RWPE2 (cell line): Measurements from ENCODE around the gene EVA1A.

ENCODE experiments used
- ATAC-seq: fragments of 200-7000 bp; cut with Tn5 transposase; 3 replicates; pipeline ENCODE4 v1.9.1; 2021; ENCODE audit warnings: low read depth
- DNase-seq: peaks from one replicate; pipeline ENCODE4 v3.0.0-alpha.2; 2020; ENCODE audit warnings: low spot score
- H3K27ac ChIP-seq: fragments of 450-650 bp; 2 replicates; pipeline ENCODE4 v1.5.1; 2017; ENCODE audit warnings: mild to moderate bottlenecking; ENCODE audit not compliant: poor library complexity, severe bottlenecking
- H3K27me3 ChIP-seq: fragments of 250-450 bp; sonication (Bioruptor Pico); 2 replicates; pipeline ENCODE4 v1.5.1; 2021; ENCODE audit warnings: mild to moderate bottlenecking, moderate library complexity; ENCODE audit not compliant: insufficient read depth, poor library complexity, severe bottlenecking
- H3K36me3 ChIP-seq: fragments of 250-450 bp; sonication (Bioruptor Pico); 2 replicates; pipeline ENCODE4 v1.5.1; 2020; ENCODE audit warnings: low read depth, mild to moderate bottlenecking, moderate library complexity
- H3K4me1 ChIP-seq: fragments of 250-450 bp; sonication (Bioruptor Pico); 2 replicates; pipeline ENCODE4 v1.5.1; 2021; ENCODE audit warnings: mild to moderate bottlenecking, moderate library complexity; ENCODE audit not compliant: insufficient read depth, poor library complexity, severe bottlenecking
- H3K4me3 ChIP-seq: fragments of 250-450 bp; sonication (Bioruptor Pico); 2 replicates; pipeline ENCODE4 v1.5.1; 2021; ENCODE audit warnings: mild to moderate bottlenecking, moderate library complexity; ENCODE audit not compliant: severe bottlenecking
- H3K9me3 ChIP-seq: fragments of 250-450 bp; sonication (Bioruptor Pico); 2 replicates; pipeline ENCODE4 v1.5.1; 2021; ENCODE audit warnings: mild to moderate bottlenecking, moderate library complexity; ENCODE audit not compliant: severe bottlenecking
- TF ChIP-seq, protein P1 (sequence below): fragments of 450-650 bp; IDR thresholded peaks from one replicate; pipeline ENCODE4 v1.5.1; 2017; ENCODE audit warnings: mild to moderate bottlenecking, moderate library complexity; ENCODE audit not compliant: poor library complexity, severe bottlenecking

EVA1A gene

DNA sequence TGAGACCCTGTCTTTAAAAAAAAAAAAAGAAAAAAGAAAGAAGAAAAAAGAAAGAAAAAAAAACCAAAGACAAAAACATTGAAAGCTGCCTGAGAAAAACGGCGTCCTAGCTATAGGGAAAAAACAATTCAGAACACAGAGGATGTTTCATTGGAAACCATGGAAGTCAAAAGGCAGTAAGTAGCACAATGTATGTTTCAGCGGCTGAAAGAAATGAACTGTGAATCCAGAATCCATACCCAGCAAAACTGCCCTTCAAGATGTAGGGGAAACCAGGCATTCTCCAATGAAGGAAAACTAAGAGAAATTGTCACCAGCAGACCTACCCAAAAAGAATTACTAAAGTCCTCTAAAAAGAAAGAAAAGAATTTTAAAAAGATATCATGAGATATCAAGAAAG is 27.6 kb downstream of the EVA1A start:
- Histone ChIP-seq H3K4me1 (no peaks in the 10 kb centered on the region), H3K27ac (no peak overlapping the region), H3K36me3 (no peaks in the 10 kb centered on the region), H3K4me3 (no peak overlapping the region), H3K9me3 (no peaks in the 10 kb centered on the region), H3K27me3 (no peaks in the 10 kb centered on the region)
- TF ChIP-seq, protein P1, sequence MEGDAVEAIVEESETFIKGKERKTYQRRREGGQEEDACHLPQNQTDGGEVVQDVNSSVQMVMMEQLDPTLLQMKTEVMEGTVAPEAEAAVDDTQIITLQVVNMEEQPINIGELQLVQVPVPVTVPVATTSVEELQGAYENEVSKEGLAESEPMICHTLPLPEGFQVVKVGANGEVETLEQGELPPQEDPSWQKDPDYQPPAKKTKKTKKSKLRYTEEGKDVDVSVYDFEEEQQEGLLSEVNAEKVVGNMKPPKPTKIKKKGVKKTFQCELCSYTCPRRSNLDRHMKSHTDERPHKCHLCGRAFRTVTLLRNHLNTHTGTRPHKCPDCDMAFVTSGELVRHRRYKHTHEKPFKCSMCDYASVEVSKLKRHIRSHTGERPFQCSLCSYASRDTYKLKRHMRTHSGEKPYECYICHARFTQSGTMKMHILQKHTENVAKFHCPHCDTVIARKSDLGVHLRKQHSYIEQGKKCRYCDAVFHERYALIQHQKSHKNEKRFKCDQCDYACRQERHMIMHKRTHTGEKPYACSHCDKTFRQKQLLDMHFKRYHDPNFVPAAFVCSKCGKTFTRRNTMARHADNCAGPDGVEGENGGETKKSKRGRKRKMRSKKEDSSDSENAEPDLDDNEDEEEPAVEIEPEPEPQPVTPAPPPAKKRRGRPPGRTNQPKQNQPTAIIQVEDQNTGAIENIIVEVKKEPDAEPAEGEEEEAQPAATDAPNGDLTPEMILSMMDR: no peak
- ATAC-seq (no peak), DNase-seq (no peak)

- no peak overlapping the region for H3K4me3 ChIP-seq
- no peaks in the 10 kb centered on the region for H3K9me3 ChIP-seq
- no peak for DNase-seq
- H3K4me1 ChIP-seq: no peaks in the 10 kb centered on the region
- ATAC-seq: no peak
- TF ChIP-seq, protein P1: no peak
- H3K36me3 ChIP-seq: no peaks in the 10 kb centered on the region
- no peak overlapping the region for H3K27ac ChIP-seq
- H3K27me3 ChIP-seq: no peaks in the 10 kb centered on the region
These were observed 28.3 kb downstream of the EVA1A start for GRCh38 chr2:75532488-75532887.

DNA sequence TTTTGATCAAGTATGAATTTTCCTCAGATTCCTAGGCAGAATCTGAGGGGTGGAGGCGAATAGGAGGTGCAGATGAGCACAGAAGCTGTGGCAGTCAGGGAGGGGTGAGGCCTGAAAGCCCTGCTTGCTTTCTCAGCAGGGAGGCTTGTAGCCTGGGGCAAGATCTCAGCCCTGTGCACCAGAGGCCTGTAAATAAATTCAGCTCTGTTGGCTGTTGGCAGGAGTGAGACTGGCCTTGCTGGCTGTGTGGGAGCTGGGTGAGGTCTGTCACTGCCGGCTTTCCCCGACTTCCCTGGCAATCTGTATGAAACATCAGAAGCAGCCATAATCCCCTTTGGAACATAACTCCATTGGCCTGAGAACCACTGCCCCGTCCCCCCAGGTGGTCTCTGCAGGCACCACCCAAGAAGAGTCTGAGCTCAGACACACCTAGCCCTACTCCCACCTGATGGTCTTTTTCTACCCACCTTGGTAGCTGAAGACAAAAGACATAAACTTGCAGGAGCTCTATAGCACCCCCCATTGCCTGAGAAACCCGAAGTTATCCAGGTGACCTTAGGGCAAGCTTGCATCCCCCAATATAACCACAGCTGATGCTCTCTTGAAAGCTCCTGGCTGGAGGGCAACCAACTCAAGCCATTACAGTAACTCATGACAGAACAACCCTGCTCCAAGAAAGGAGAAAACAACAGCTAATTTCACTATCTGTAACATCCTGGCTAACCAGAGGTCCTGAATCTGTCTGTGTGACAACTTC is 32.3 kb downstream of the EVA1A start:
- Histone ChIP-seq H3K27me3 (no peaks in the 10 kb centered on the region), H3K36me3 (no peaks in the 10 kb centered on the region), H3K4me3 (no peak overlapping the region), H3K4me1 (peaks cover 17% of the 10 kb centered on the region), H3K9me3 (no peaks in the 10 kb centered on the region), H3K27ac (no peak overlapping the region)
- TF ChIP-seq, protein P1: no peak
- no peak for DNase-seq
- ATAC-seq: no peak

DNA sequence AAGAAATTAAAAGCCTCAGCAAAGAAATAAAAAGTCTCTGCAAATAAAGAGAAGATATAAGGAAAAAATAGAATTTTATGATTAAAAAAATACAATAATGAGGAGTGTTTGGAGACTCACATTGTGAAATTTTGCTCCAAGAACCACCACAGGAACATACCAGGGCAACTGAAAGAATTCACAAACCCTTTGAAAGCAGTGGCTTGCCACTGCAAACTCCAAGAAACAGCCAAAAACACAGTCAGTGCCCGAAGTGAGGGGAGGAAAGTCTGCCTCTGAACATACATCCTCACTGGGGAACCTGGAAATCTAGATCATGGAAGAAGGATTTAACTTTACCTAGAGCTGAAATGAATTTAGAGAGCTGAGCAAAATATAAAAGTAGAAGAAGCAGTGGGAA is 33.1 kb downstream of the EVA1A start:
- H3K9me3 ChIP-seq: no peaks in the 10 kb centered on the region
- TF ChIP-seq, protein P1: no peak
- ATAC-seq (no peak), DNase-seq (no peak)
- H3K36me3 ChIP-seq: no peaks in the 10 kb centered on the region
- H3K4me3 ChIP-seq: no peak overlapping the region
- no peak overlapping the region for H3K27ac ChIP-seq
- H3K27me3 ChIP-seq: no peaks in the 10 kb centered on the region
- peaks cover 20% of the 10 kb centered on the region for H3K4me1 ChIP-seq

- no peak overlapping the region for H3K27ac ChIP-seq
- peaks cover 20% of the 10 kb centered on the region for H3K4me1 ChIP-seq
- no peaks in the 10 kb centered on the region for H3K27me3 ChIP-seq
- H3K9me3 ChIP-seq: no peaks in the 10 kb centered on the region
- H3K36me3 ChIP-seq: peaks cover under 1% of the 10 kb centered on the region
- ATAC-seq (no peak), DNase-seq (no peak)
- TF ChIP-seq, protein P1: no peak
- H3K4me3 ChIP-seq: no peak overlapping the region
These were observed 33.9 kb downstream of the EVA1A start for GRCh38 chr2:75526842-75527241.
